Activated CD4-positive, CD25-positive, alpha-beta regulatory T cell (primary cell): ENCODE data around the gene VAV3.

Experiments used
- DNase-seq, 4 experiments: peaks; one replicate each; lab custom pipeline; 2025; lab: John Stamatoyannopoulos, UW

Gene VAV3

GRCh38 chr1:107833061-107833460 is 131.9 kb downstream of the VAV3 start:
- no peak for DNase-seq

GRCh38 chr1:107831921-107832320 is 133.1 kb downstream of the VAV3 start:
- DNase-seq: no peak

GRCh38 chr1:107830526-107830925 is 134.5 kb downstream of the VAV3 start:
- DNase-seq: no peak

DNA sequence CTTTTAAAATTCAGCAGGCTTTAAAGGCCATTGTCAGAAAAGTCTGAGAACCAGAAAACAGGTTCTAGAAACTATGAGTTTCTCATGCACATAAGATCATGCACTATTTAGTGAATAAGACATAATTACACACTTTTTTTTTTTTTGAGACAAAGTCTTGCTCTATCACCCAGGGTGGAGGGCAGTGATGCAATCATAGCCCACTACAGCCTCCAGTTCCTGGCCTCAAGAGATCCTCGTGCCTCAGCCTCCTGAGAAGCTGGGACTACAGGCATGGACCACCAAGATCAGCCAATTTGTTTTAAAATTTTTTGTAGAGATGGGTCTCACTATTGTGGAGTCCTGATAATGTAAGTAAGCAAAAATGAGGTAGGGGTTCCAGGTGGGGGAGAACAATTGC is 134.9 kb downstream of the VAV3 start:
- no peak for DNase-seq

GRCh38 chr1:107829036-107829770 is 135.8 kb downstream of the VAV3 start:
- no peak for DNase-seq

- no peak for DNase-seq
These were observed 140.0 kb downstream of the VAV3 start for GRCh38 chr1:107824946-107825345.

DNA sequence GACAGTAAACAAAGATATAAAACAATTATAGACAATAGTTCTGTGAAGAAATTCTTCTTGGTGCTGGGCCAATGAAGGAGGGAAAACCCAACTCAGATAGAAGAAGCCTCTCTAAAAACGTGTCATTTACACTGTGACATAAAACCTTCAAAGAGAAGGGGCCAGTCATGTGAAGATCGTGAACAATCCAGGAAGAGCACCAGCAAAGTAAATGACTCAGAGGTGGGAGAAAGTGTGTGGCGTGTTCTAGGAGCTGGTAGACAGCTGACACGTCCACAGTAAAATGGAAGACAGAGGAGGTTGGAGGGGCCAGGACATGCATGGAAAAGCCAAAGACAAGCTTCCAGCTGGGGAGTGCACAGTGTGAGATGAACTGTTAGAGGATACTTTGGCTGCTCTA is 143.6 kb downstream of the VAV3 start:
- no peak for DNase-seq

GRCh38 chr1:107820801-107821200 is 144.2 kb downstream of the VAV3 start:
- DNase-seq: no peak

- DNase-seq: no peak
These were observed 147.0 kb downstream of the VAV3 start for GRCh38 chr1:107817935-107818334.

- no peak for DNase-seq
These were observed 147.8 kb downstream of the VAV3 start for GRCh38 chr1:107817206-107817605.

- no peak for DNase-seq
These were observed 154.6 kb downstream of the VAV3 start for GRCh38 chr1:107810291-107810951.

DNA sequence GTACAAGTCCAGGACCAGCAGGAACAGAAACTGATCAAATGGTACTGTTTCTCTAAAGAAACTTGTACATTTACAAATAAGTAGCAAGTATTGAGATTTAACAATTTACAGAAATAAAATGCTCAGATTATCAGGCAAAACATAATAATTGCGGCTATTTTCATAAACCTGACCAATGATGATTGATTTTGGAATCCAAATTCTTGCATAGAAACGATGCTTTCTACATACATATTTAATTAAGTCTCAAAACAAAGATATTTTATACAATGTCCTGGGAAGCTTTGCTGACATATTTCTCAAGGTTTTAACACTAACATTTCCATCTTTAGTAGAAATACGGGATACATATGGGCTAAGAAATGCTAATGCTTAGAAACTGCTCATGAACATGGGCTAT is 157.1 kb downstream of the VAV3 start:
- no peak for DNase-seq

- DNase-seq: no peak
These were observed 157.6 kb downstream of the VAV3 start for GRCh38 chr1:107807405-107807804.

GRCh38 chr1:107806902-107807301 is 158.1 kb downstream of the VAV3 start:
- no peak for DNase-seq

- no peak for DNase-seq
These were observed 160.2 kb downstream of the VAV3 start for GRCh38 chr1:107804741-107805140.

DNA sequence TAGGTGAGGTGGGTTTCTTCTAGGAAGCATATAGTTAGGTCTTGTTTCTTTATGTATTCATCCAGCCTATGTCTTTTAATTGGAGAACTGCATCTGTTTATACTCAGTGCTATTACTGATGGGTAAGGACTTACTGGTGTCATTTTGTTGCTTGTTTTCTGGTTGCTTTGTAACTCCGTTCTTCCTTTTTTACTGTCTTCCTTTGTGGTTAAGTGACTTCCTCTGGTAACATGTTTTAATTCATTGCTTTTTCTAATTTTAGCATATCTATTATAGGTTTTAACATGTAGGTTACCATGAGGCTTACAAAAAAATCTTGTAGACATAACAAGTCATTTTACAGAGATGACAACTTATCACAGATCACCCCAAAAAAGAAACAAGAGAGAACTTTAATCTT is 160.8 kb downstream of the VAV3 start:
- DNase-seq: no peak

- no peak for DNase-seq
These were observed 161.4 kb downstream of the VAV3 start for GRCh38 chr1:107803579-107803978.

- no peak for DNase-seq
These were observed 162.3 kb downstream of the VAV3 start for GRCh38 chr1:107802654-107803053.

DNA sequence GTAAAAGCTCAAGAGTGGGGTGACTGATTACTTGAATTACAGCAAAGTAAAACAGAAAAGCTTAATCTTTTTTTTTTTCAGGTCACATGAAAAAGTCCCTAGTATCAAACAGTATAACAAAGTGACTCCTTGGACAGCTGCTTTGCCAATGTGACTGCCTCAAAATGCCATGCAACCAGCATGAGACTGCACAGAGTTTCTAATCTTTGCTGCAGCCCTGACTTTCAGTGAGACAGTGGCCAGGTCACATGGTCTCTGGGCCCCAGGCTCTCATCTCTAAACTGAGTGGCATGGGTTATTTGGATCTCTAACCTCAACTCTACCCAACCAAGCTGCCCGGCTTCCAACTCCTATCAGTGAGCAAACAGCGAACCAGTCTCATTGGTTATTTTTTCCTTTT is 169.0 kb downstream of the VAV3 start:
- DNase-seq: no peak

GRCh38 chr1:107795441-107795840 is 169.5 kb downstream of the VAV3 start:
- no peak for DNase-seq

GRCh38 chr1:107794571-107794970 is 170.4 kb downstream of the VAV3 start:
- DNase-seq: no peak

DNA sequence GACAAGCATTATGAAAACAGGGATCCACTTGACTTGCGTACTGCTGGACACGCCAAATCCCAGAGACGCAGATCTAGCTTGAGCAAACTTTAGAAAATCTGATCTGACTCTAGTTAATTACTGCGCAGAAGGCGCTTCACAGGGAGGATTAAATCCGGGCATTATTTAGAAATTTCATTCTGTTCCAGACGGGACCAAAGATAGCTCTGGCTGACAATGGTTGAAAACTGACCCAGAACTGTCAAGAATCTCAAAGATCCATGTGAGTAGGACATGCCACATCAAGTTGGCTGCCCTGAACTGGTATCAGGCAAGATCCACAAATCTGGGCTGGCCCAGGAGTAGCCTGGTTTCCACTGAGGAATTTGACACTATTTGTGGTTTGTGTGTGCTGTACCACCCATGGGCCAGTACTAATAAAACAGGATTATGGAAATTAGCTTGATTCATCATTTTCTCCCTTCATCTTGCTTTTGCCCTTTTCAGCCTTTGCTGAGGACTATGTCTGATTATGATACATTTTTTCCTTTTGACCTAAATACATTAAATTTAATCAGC is 171.0 kb downstream of the VAV3 start:
- DNase-seq: no peak

DNA sequence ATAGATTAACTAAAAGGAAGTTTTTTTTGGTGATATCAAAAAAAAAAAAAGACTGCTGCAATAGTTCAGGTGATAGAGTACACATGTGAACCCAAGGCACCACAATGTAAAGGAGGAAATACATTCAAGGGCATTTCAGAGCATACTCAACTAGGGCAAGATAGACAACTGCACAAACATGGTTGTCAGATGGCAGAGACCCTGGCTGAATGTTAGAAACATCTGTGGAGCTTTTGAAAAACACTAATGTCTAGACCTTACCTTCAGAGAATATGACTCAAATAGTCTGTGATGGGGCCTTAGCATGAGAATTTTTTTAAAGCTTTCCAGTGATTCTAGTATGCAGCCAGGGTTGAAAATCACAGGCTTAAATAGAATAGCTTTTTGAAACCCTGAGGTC is 173.6 kb downstream of the VAV3 start:
- DNase-seq: no peak
